Measurements from ENCODE around the gene MALT1.

The MALT1 gene

GRCh38 chr18:58692422-58693185 lies 21.3 kb downstream of the MALT1 start:
- no peak for DNase-seq

DNA sequence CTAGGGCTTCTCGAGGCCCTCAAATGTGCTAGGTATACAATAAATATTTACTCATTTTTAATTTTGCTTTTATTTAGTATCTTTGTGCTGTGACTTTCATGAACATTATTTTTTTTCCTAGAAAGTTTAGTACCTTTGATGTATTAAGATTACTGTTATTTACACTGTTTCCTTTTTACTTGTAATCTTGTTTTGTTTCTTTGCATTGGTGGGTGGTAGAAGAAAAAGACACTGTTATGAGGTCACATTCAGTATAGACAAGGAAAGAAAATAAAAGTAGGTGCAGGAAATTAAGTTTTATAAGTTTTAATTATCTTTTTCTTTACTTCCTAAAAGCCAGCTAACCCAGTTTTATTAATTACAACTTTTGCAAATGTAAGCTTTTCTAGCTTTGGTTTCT lies 23.0 kb downstream of the MALT1 start:
- no peak for DNase-seq

GRCh38 chr18:58694720-58695468 lies 23.6 kb downstream of the MALT1 start:
- DNase-seq = no peak

GRCh38 chr18:58695772-58696171 lies 24.5 kb downstream of the MALT1 start:
- DNase-seq = no peak

GRCh38 chr18:58697146-58697545 lies 25.9 kb downstream of the MALT1 start:
- DNase-seq = no peak

- DNase-seq = no peak
These were observed 27.5 kb downstream of the MALT1 start for GRCh38 chr18:58698701-58699193.

DNA sequence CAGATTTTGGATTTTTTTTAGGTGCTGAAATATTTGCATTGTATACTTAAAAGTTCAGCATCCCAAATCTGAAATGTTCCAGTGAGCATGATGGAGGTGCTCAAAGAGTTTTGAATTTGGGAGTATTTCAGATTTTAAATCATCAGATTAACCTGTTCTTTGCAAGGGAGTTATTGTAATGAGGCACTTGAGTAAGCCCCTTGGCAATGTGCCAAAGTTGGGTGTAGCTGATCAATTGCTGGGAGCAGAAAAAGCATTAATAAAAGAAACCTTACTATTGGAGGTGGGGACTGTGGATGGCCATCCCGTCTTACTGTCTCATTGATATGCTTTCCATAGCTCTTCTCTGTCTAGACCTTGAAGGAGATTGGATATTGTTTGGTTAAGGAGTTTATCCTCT lies 28.3 kb downstream of the MALT1 start:
- DNase-seq = peak; percentile 20

DNA sequence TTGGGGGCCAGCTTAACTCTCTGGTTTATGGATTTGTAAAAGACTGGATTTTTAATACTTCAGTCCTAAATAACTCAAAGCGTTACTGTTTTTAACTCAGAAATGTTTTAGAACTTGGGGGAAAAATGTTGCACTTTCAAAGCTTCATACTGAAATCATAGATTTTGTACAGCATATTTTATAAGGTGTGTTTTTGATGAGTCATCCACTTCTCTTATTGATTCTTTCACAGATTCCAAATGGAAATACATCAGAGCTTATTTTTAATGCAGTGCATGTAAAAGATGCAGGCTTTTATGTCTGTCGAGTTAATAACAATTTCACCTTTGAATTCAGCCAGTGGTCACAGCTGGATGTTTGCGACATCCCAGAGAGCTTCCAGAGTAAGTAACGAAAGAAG lies 28.9 kb downstream of the MALT1 start:
- DNase-seq = no peak

- DNase-seq = no peak
These were observed 41.7 kb downstream of the MALT1 start for GRCh38 chr18:58712930-58713329.

- no peak for DNase-seq
These were observed 43.0 kb downstream of the MALT1 start for GRCh38 chr18:58714259-58714658.

DNA sequence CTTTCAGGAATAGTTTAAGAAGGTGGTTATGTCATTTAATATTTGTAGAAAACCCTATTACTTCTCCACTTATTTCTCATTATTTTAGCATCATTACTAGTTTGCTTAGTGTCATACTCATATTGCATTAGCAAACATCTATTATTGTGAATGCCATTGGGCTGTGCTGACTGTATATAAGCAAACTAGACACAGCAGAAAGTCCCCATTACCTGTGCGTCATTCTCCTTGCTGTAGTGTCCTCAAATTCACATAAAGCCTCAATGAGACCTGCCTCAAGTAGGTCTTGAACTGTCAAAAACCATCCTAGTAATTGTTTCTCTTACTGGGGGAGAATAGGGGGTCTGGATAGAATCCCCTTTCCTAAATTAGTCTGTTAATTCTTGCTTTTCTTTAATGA lies 43.6 kb downstream of the MALT1 start:
- DNase-seq = no peak

- DNase-seq = no peak
These were observed 44.3 kb downstream of the MALT1 start for GRCh38 chr18:58715540-58715939.

- no peak for DNase-seq
These were observed 44.9 kb downstream of the MALT1 start for GRCh38 chr18:58716060-58716756.

DNA sequence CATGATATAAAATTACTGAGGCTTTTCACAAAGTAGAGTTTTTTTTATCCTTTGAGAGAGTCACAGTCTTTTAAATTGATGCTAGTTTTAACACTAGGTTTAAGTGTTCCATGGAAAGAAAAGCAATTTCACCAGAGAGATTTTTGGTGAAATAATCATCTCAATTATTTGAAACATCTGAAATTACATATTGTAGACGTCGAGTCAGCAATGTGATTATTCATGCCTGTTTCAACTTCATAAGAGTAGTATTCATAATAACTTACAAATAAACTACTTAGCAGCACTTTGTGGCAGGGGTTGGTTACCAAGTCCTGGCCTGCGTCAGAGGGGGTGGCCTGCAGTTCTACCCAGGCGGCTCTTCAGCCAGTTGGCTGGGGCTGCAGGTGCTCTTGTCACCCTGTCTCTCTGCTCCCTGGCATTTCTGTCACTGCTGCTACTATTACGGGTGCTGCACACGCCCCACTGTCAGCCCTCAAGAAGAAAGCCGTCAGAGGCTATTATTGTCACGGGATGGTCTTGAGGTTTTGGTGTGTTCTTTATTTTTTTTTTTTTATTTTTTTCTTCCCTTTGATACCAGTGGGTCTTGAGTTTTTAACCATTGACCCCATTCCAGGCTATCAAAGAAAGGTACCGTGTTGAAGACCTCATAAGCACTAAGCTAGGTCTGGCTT lies 50.4 kb downstream of the MALT1 start:
- no peak for DNase-seq

DNA sequence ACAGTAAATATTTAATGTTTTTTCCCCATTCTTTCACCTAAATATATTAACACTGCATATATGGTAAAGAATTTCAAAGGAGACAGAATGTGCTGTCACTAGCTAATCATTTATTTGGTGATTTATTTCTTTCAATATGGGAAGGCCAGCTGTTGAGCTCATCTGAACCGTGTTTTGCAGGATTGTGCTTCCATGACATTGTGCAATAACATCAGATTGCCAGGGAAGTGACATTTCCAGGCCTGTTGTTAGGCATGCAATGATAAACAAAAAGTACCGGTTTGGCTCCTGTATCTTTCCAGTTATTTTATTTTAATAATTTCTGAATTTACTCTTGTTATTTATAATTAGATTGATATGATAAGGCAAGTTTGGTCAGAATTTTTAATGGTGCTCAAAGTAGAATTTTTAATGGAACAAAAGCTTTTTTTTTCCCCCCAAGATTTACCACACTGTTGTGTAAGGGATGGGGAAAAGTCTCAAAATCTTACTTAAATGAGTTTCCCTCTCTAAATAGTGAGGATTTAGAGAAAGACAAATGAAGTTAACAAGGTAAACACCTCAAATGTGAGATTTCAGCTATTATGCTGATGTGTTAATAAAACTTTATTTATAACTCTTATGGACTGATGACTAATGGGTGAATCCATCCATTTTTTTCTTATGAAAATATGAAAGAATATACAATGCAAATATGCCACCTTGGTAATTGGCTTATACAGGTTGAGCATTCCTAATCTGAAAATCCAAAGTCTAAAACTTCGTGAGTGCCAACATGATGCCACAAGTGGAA lies 52.7 kb downstream of the MALT1 start:
- DNase-seq = no peak

DNA sequence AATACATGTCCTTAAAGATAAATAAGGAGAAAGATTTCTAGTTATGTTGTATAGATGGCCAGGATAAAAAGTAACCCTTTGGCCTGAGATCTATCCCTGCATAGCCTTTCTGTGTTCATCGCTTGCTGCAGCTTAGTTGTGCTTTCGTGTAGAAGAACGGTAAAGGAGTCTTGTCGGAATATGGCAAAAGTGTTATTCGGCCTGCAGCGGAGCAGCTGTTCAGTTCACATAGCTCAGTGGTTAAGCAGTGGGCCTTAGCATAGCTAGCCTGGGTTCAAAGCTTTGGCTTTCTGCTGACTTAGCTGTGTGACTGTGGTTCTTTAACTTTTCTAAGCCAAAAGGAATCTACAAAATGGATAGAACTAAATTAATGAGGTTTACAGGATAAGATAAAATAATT lies 55.4 kb downstream of the MALT1 start:
- no peak for DNase-seq

DNA sequence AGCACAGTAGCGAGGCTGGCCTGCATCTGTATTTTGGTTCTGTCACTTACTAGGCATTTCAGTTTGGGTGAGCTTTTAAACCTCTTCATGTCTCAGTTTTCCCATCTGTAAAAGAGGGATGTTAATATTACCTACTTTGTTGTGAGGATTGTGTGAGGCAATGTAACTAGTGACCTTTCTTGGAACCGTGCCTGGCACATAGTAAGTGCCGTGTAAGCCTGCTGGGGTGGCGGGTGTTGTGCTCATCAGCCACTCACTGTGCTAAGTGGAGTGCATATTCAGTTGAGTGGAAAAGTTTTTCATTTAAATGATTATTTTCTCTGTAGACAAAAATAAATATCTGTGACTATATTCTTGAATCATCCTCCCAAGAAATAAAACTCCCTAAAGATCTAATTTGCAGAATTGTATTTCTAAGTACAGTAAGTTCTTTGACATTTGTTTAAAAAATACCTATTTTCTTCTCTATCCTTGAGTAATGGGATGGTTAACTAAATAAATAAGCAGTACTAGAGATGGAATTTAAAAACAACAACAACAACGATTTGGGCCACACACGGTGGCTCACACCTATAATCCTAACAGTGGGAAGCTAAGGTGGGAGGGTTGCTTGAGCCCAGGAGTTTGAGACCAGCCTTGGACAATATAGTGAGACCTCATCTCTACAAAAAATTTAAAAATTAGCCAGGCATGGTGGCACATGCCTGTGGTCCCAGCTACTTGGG lies 56.7 kb downstream of the MALT1 start:
- no peak for DNase-seq

GRCh38 chr18:58728719-58729118 lies 57.5 kb downstream of the MALT1 start:
- no peak for DNase-seq

GRCh38 chr18:58730618-58731017 lies 59.4 kb downstream of the MALT1 start:
- no peak for DNase-seq

DNA sequence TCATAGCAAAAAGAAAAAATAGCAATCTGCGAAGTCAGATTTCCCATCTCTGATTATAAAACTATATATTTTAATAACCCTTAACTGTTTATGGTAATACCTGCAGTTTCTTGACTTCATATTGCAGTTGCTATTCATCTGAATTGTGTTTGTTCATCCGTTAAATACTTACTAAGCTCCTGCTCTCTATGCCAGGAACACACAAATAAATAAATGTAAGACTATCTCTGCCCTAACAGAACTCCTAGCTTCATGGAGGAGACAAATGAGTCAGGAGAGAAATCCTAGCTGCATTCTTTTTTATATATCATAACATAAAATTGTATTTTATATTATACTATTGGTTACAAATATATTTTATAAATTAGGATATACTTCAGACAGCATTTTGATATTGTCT lies 61.2 kb downstream of the MALT1 start:
- DNase-seq = no peak

GRCh38 chr18:58733866-58734265 lies 62.6 kb downstream of the MALT1 start:
- DNase-seq = no peak

- DNase-seq = no peak
These were observed 67.1 kb downstream of the MALT1 start for GRCh38 chr18:58738322-58738721.

Data from NCI-H345 (cell line).